Esophagus (tissue), 2 donors: Measurements from ENCODE around the gene TLCD2. TPM values are rescaled to one million over a fixed set of nuclear protein-coding genes. Genes with fewer than 3 reads are reported as not detected.

Source experiments
- H3K27ac ChIP-seq, 2 donors: one replicate each; pipeline ENCODE4 v1.5.1; 2013; ENCODE audit warnings: low read depth in 2 of 2, mild to moderate bottlenecking in 2 of 2, inconsistent platforms in 1 of 2, low read length in 1 of 2, moderate library complexity in 1 of 2
- H3K27me3 ChIP-seq, 2 donors: one replicate each; pipeline ENCODE4 v1.6.1; 2013; ENCODE audit warnings: low read length in 2 of 2, control low read depth in 1 of 2, mild to moderate bottlenecking in 1 of 2; ENCODE audit not compliant: insufficient read depth in 2 of 2, control insufficient read depth in 1 of 2
- H3K36me3 ChIP-seq, 2 donors: one replicate each; pipeline ENCODE4 v1.6.1; 2013; ENCODE audit warnings: low read length in 1 of 2; ENCODE audit not compliant: control insufficient read depth in 2 of 2, insufficient read depth in 2 of 2
- H3K4me1 ChIP-seq, 2 donors: one replicate each; pipeline ENCODE4 v1.6.1; 2013; ENCODE audit warnings: low read length in 1 of 2; ENCODE audit not compliant: control insufficient read depth in 2 of 2, insufficient read depth in 2 of 2
- H3K4me3 ChIP-seq, 2 donors: one replicate each; pipeline ENCODE4 v1.5.1; 2013; ENCODE audit warnings: low read length in 2 of 2, mild to moderate bottlenecking in 2 of 2, low read depth in 1 of 2, moderate library complexity in 1 of 2
- H3K9me3 ChIP-seq, 2 donors: one replicate each; pipeline ENCODE4 v1.6.1; 2013; ENCODE audit warnings: mild to moderate bottlenecking in 2 of 2, low read depth in 1 of 2, low read length in 1 of 2, moderate library complexity in 1 of 2; ENCODE audit not compliant: control insufficient read depth in 2 of 2, insufficient read depth in 1 of 2
- WGBS, 2 donors: extraction: QIAGEN DNeasy Blood & Tissue Kit; methylation state at CpG; one replicate each; pipeline ENCODE4 v1.1.7; 2013; 5-methylcytosine and 5-hydroxymethylcytosine counted together
- polyA plus RNA-seq, 2 donors: library from polyadenylated mRNA; stranded (reverse); fragments of 200-250 nt; gene quantifications; one replicate each; pipeline ENCODE4 v1.2.3, GENCODE V29; 2013
- donor health status: healthy with polysubstance abuse.
- donor health status: Bipolar disorder and iron deficiency.

TLCD2 gene
- polyA plus RNA-seq, 2 donors: 3.6 to 3.8 TPM

- peaks cover 0 to 2% of the 10 kb centered on the region in 2 donors for H3K36me3 ChIP-seq
- H3K4me3 ChIP-seq: no peak overlapping the region
- WGBS, 2 donors: 77 to 78% methylated on average over 19 of the region's 19 CpGs
- peak overlapping the region in 1 of 2 donors; percentile 59 for H3K27ac ChIP-seq
- peaks cover 3 to 5% of the 10 kb centered on the region in 2 donors for H3K4me1 ChIP-seq
- H3K27me3 ChIP-seq: no peaks in the 10 kb centered on the region
- H3K9me3 ChIP-seq: no peaks in the 10 kb centered on the region
These were observed 8.4 kb upstream of the TLCD2 start for GRCh38 chr17:1718362-1719165.

DNA sequence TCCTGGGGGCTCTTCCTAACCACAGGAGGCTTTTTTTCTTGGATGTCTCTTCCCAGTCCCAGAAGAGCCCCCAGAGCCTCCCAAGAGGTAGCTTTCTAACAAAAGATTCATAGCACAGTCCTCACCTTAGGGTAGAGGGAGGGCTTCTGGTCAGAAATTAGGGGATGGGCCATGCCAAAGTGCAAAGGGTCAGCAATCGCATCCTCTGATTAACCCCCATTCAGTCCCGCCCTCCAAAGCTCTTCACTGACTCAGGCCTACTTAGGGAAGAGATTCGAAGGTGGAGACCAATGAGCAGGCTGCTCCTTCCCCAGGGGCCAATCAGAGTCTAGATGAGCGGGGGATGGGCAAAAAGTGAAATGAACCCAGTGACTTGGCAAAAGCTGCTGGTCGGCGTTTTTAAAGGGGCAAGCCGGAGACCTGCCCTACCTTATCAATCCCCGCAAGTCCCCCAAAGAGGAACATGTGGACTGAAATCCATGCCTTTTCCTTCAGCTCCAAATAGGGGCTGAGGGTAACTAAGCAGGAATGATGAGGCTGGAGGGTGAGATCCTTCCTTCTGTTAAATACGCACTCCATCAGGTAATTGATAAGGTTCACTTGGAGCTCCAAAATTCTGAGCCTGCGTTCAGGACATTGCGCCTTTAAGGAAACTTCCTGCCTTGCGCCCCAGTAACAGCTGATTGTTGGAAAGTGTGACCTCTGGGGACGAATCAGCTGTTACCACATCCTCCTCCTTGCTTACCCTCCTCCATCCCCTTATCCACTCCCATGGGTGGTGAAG, 6.9 kb upstream of the TLCD2 start:
- H3K4me3 ChIP-seq: peak overlapping the region; percentile 58 to 65
- 1% methylated on average over 13 of the region's 13 CpGs for WGBS, 2 donors
- H3K9me3 ChIP-seq: no peaks in the 10 kb centered on the region
- H3K4me1 ChIP-seq: peaks cover 3 to 5% of the 10 kb centered on the region in 2 donors
- H3K27ac ChIP-seq: peak overlapping the region; percentile 96 to 100
- no peaks in the 10 kb centered on the region for H3K27me3 ChIP-seq
- H3K36me3 ChIP-seq: peaks cover 6 to 10% of the 10 kb centered on the region in 2 donors

DNA sequence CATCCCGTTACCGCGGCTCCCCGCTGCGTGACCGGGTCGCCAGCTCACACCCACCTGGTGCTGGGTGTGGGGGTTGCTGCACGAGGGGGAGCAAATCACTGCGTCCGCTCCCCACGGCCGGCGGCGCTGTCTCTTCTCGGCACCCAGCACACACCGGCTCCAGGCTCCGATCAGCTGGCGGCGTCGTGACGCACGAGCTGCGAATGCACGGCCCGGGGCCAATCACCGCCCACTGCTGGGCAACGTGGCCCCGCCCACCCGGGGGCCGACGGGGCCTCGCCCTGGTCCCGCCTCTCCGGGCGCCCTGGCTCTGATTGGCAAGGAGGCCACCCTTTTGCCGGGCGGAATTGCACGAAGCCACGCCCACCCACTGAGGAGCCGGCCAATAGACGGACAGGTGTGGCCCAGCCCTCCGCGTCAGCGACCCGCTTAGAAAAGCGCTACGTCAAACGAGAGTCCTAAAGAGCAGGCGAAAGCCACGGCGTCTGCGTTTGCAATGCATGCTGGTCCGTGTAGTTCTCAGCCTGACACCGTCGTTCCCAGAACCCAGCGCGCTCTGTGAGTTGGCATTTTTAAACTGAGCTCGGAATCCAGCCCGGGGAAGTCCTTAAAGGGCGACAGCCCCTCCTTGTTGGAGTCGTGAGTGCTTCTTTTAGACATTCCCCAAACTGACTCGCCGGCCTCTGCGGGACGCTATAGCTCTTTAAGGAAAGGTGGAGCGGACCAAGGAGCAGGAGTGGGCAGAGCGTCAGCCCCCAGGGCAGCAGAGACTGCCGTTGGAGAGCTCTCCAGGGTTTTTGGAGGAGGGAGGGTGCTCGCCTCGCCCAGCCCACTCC, 6.1 kb upstream of the TLCD2 start:
- Histone ChIP-seq H3K36me3 (peaks cover 6 to 10% of the 10 kb centered on the region in 2 donors), H3K4me3 (peak overlapping the region; percentile 71 to 84), H3K27me3 (no peaks in the 10 kb centered on the region), H3K4me1 (peaks cover 3 to 5% of the 10 kb centered on the region in 2 donors), H3K9me3 (no peaks in the 10 kb centered on the region), H3K27ac (peak overlapping the region; percentile 97 to 100)
- 0 to 1% methylated on average over 68 to 70 of the region's 70 CpGs for WGBS, 2 donors

- peaks cover 3 to 5% of the 10 kb centered on the region in 2 donors for H3K4me1 ChIP-seq
- H3K9me3 ChIP-seq: no peaks in the 10 kb centered on the region
- peak overlapping the region; percentile 71 to 84 for H3K4me3 ChIP-seq
- H3K36me3 ChIP-seq: peaks cover 6 to 10% of the 10 kb centered on the region in 2 donors
- 0 to 1% methylated on average over 17 to 22 of the region's 23 CpGs for WGBS, 2 donors
- peak overlapping the region; percentile 94 to 97 for H3K27ac ChIP-seq
- no peaks in the 10 kb centered on the region for H3K27me3 ChIP-seq
These were observed 5.6 kb upstream of the TLCD2 start for GRCh38 chr17:1715803-1716075.

DNA sequence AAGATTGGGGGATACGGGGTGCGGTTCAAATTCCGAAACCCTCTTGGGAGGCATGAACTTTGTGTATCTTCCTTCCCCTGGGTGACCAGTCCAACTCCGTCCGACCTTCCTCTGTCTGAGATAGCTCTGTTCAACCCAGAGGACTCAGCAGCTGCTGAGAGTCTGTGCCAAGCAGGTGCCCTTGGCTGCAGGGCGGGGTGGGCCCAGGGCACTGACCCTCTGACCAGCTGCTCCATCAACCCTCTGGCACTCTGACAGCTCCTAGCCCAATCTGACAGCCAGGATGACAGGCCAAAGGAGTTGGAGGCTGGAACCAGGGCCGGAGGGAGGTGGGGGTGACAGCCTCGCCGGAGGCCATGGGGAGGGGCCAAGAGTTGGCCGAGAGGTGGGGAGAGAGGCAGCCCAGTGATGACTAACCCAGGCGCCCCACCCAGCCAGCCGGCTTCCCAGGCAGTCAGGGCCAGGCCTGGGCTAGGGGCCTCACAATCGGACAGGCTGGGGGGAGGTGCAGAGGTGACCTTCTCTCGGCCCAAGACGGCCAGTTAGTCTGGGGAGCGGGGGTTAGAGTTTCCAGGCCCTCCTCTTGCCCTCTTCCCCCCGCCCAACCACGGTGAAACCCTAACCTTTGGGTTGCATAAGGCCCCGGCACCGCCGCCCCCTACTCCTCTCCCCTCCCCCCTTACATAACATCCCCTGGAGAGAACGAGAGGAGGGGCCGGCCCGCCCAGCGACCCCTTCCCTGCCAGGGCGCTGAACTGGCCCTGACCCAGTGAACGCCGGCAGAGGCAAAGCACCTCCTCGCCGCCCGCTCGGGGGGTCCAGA, 5.0 kb upstream of the TLCD2 start:
- peaks cover 3 to 7% of the 10 kb centered on the region in 2 donors for H3K4me1 ChIP-seq
- WGBS, 2 donors: 2 to 3% methylated on average over 27 to 32 of the region's 32 CpGs

GRCh38 chr17:1714427-1714979, 4.3 kb upstream of the TLCD2 start:
- WGBS, 2 donors: 7 to 12% methylated on average over 18 to 19 of the region's 19 CpGs
- peak overlapping the region; percentile 71 to 84 for H3K4me3 ChIP-seq
- H3K36me3 ChIP-seq: peaks cover 6 to 10% of the 10 kb centered on the region in 2 donors
- H3K27me3 ChIP-seq: no peaks in the 10 kb centered on the region
- peaks cover 3 to 7% of the 10 kb centered on the region in 2 donors for H3K4me1 ChIP-seq
- no peaks in the 10 kb centered on the region for H3K9me3 ChIP-seq
- peak overlapping the region; percentile 94 to 97 for H3K27ac ChIP-seq

More for the DNA sequence above, 5.0 kb upstream of the TLCD2 start:
- H3K9me3 ChIP-seq: no peaks in the 10 kb centered on the region
- peak overlapping the region; percentile 71 to 84 for H3K4me3 ChIP-seq
- H3K36me3 ChIP-seq: peaks cover 6 to 10% of the 10 kb centered on the region in 2 donors
- H3K27me3 ChIP-seq: no peaks in the 10 kb centered on the region
- peak overlapping the region; percentile 94 to 97 for H3K27ac ChIP-seq

- H3K27me3 ChIP-seq: no peaks in the 10 kb centered on the region
- H3K4me3 ChIP-seq: peak overlapping the region; percentile 71 to 84
- H3K36me3 ChIP-seq: peaks cover 6 to 10% of the 10 kb centered on the region in 2 donors
- peaks cover 3 to 9% of the 10 kb centered on the region in 2 donors for H3K4me1 ChIP-seq
- H3K27ac ChIP-seq: peak overlapping the region; percentile 94 to 95
- 12 to 14% methylated on average over 11 of the region's 11 CpGs for WGBS, 2 donors
- no peaks in the 10 kb centered on the region for H3K9me3 ChIP-seq
These were observed 3.8 kb upstream of the TLCD2 start for GRCh38 chr17:1713878-1714426.

DNA sequence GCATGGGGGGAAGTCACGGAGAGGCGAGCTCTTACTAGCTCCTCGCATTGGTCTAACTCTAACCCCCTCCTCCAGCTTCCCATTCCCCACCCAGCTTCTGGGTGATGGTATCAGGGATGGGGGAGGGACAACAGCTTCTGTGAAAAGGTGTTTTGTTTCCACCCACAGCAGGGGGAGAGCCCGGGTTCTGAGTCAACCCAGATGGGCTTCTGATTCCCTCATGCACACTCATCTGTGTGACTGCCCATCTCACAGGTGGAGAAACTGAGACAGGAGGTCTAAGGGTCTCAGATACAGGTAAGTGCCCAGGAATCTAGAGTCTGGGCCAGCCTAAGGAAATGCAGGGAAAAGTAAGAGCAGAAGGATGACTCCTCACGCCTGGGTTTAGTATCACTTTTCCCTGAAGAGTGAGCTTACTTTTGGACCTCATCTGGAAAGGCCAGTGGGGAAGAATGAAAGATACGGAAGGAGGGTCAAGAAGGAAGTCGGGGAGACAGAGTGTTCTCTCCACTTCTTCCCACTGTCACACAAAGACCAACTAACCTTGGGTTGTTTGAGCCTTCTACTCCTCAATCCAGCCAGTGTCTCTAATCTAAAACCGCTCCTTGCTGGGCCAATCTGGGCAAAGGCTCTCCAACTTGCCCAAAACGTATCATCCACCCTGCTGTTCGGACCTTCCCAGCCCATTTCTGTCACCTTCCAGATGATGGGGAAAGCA, 3.1 kb upstream of the TLCD2 start:
- Histone ChIP-seq H3K9me3 (no peaks in the 10 kb centered on the region), H3K36me3 (peaks cover 6 to 10% of the 10 kb centered on the region in 2 donors), H3K4me1 (peaks cover 3 to 9% of the 10 kb centered on the region in 2 donors), H3K4me3 (peak overlapping the region in 1 of 2 donors; percentile 84), H3K27ac (peak overlapping the region; percentile 94 to 95), H3K27me3 (no peaks in the 10 kb centered on the region)
- WGBS, 2 donors: 73 to 75% methylated on average over 10 of the region's 10 CpGs
